HUES64 (cell line): Measurements from ENCODE around the gene KLHL36.

Experiments
- H3K27ac ChIP-seq: 2 replicates; pipeline ENCODE4 v1.7.0; 2013; ENCODE audit warnings: low read depth, low read length, inconsistent platforms
- H3K27me3 ChIP-seq: 2 replicates; pipeline ENCODE4 v1.6.1; 2013; ENCODE audit warnings: mild to moderate bottlenecking, low read length; ENCODE audit not compliant: insufficient read depth
- H3K36me3 ChIP-seq: 2 replicates; pipeline ENCODE4 v1.6.1; 2013; ENCODE audit warnings: mild to moderate bottlenecking, low read length; ENCODE audit not compliant: insufficient read depth
- H3K4me1 ChIP-seq: 2 replicates; pipeline ENCODE4 v1.6.1; 2013; ENCODE audit warnings: mild to moderate bottlenecking, low read length, moderate library complexity; ENCODE audit not compliant: insufficient read depth
- H3K4me3 ChIP-seq: 2 replicates; pipeline ENCODE4 v1.5.1; 2013; ENCODE audit warnings: mild to moderate bottlenecking, low read length, moderate library complexity
- H3K9ac ChIP-seq: 2 replicates; pipeline ENCODE4 v1.6.1; 2013; ENCODE audit warnings: mild to moderate bottlenecking, low read depth, low read length
- H3K9me3 ChIP-seq: 2 replicates; pipeline ENCODE4 v1.6.1; 2013; ENCODE audit warnings: low read depth, low read length; ENCODE audit not compliant: insufficient read depth
- WGBS: fragments of 150-250, 120-280 bp; methylation state at CpG from one replicate; pipeline ENCODE4 v1.1.7; 2013; ENCODE audit warnings: missing lambda C conversion rate; 5-methylcytosine and 5-hydroxymethylcytosine counted together

Gene KLHL36

GRCh38 chr16:84673561-84673960 lies 25.2 kb downstream of the KLHL36 start:
- H3K9me3 ChIP-seq = no peaks in the 10 kb centered on the region
- H3K27ac ChIP-seq = no peak overlapping the region
- H3K4me1 ChIP-seq = peaks cover 12% of the 10 kb centered on the region
- H3K36me3 ChIP-seq = no peaks in the 10 kb centered on the region
- H3K4me3 ChIP-seq = no peak overlapping the region
- no peak overlapping the region for H3K9ac ChIP-seq
- H3K27me3 ChIP-seq = no peaks in the 10 kb centered on the region
- 89% methylated on average over 3 of the region's 3 CpGs for WGBS

GRCh38 chr16:84675423-84675822 lies 27.1 kb downstream of the KLHL36 start:
- H3K9me3 ChIP-seq = no peaks in the 10 kb centered on the region

GRCh38 chr16:84675884-84676283 lies 27.6 kb downstream of the KLHL36 start:
- H3K9me3 ChIP-seq = no peaks in the 10 kb centered on the region
- H3K27me3 ChIP-seq = no peaks in the 10 kb centered on the region
- H3K27ac ChIP-seq = no peak overlapping the region
- no peak overlapping the region for H3K4me3 ChIP-seq
- H3K9ac ChIP-seq = no peak overlapping the region
- H3K36me3 ChIP-seq = no peaks in the 10 kb centered on the region
- 94% methylated on average over 2 of the region's 2 CpGs for WGBS
- peaks cover 12% of the 10 kb centered on the region for H3K4me1 ChIP-seq

More at GRCh38 chr16:84675423-84675822, 27.1 kb downstream of the KLHL36 start:
- Histone ChIP-seq H3K27me3 (no peaks in the 10 kb centered on the region), H3K4me3 (no peak overlapping the region), H3K36me3 (no peaks in the 10 kb centered on the region), H3K4me1 (peaks cover 12% of the 10 kb centered on the region), H3K27ac (no peak overlapping the region), H3K9ac (no peak overlapping the region)
- WGBS = 89% methylated on average over 9 of the region's 9 CpGs

- Histone ChIP-seq H3K9me3 (no peaks in the 10 kb centered on the region), H3K36me3 (no peaks in the 10 kb centered on the region), H3K4me1 (peaks cover 12% of the 10 kb centered on the region), H3K27ac (no peak overlapping the region; the same call in 1 of the 2 replicates), H3K9ac (no peak overlapping the region), H3K27me3 (no peaks in the 10 kb centered on the region), H3K4me3 (no peak overlapping the region)
- 80% methylated on average over 11 of the region's 14 CpGs for WGBS
Measured at GRCh38 chr16:84677017-84677803, 28.9 kb downstream of the KLHL36 start.

GRCh38 chr16:84677849-84678248 lies 29.5 kb downstream of the KLHL36 start:
- Histone ChIP-seq H3K27ac (no peak overlapping the region; the same call in 1 of the 2 replicates), H3K27me3 (no peaks in the 10 kb centered on the region), H3K36me3 (no peaks in the 10 kb centered on the region), H3K9me3 (no peaks in the 10 kb centered on the region), H3K4me3 (no peak overlapping the region), H3K9ac (no peak overlapping the region), H3K4me1 (peaks cover 12% of the 10 kb centered on the region)
- WGBS = 56% methylated on average over 10 of the region's 10 CpGs

- H3K9me3 ChIP-seq = no peaks in the 10 kb centered on the region
- H3K9ac ChIP-seq = no peak overlapping the region
- no peaks in the 10 kb centered on the region for H3K36me3 ChIP-seq
- 93% methylated on average over 9 of the region's 9 CpGs for WGBS
- no peak overlapping the region for H3K4me3 ChIP-seq
- H3K4me1 ChIP-seq = peaks cover 17% of the 10 kb centered on the region
- H3K27me3 ChIP-seq = no peaks in the 10 kb centered on the region
- H3K27ac ChIP-seq = no peak overlapping the region
Measured at GRCh38 chr16:84678541-84678940, 30.2 kb downstream of the KLHL36 start.

- Histone ChIP-seq H3K9ac (no peak overlapping the region), H3K27me3 (no peaks in the 10 kb centered on the region), H3K4me3 (no peak overlapping the region), H3K4me1 (peaks cover 25% of the 10 kb centered on the region), H3K36me3 (no peaks in the 10 kb centered on the region), H3K27ac (no peak overlapping the region), H3K9me3 (no peaks in the 10 kb centered on the region)
- 92% methylated on average over 10 of the region's 10 CpGs for WGBS
Measured at GRCh38 chr16:84680165-84680842, 32.0 kb downstream of the KLHL36 start.

GRCh38 chr16:84680843-84681629 lies 32.7 kb downstream of the KLHL36 start:
- Histone ChIP-seq H3K27me3 (no peaks in the 10 kb centered on the region), H3K9ac (no peak overlapping the region), H3K9me3 (no peaks in the 10 kb centered on the region), H3K4me1 (peaks cover 25% of the 10 kb centered on the region), H3K27ac (no peak overlapping the region), H3K4me3 (no peak overlapping the region), H3K36me3 (no peaks in the 10 kb centered on the region)
- 92% methylated on average over 4 of the region's 4 CpGs for WGBS

GRCh38 chr16:84683691-84684591 lies 35.6 kb downstream of the KLHL36 start:
- no peaks in the 10 kb centered on the region for H3K9me3 ChIP-seq
- peaks cover 14% of the 10 kb centered on the region for H3K4me1 ChIP-seq
- H3K4me3 ChIP-seq = no peak overlapping the region
- no peaks in the 10 kb centered on the region for H3K27me3 ChIP-seq
- no peaks in the 10 kb centered on the region for H3K36me3 ChIP-seq
- H3K27ac ChIP-seq = peak overlapping the region; percentile 43; the same call in 1 of the 2 replicates
- WGBS = 37% methylated on average over 15 of the region's 15 CpGs
- H3K9ac ChIP-seq = no peak overlapping the region

GRCh38 chr16:84684592-84684965 lies 36.3 kb downstream of the KLHL36 start:
- 85% methylated on average over 4 of the region's 4 CpGs for WGBS
- Histone ChIP-seq H3K27ac (no peak overlapping the region; the same call in 1 of the 2 replicates), H3K4me1 (peaks cover 14% of the 10 kb centered on the region), H3K27me3 (no peaks in the 10 kb centered on the region), H3K9me3 (no peaks in the 10 kb centered on the region), H3K4me3 (no peak overlapping the region), H3K36me3 (no peaks in the 10 kb centered on the region), H3K9ac (no peak overlapping the region)
